HT-29 (cell line): ENCODE data around the gene PRTN3. TPM values are rescaled to one million over a fixed set of nuclear protein-coding genes. Genes with fewer than 3 reads are reported as not detected.
A peak's percentile ranks its signal among the peaks of the same experiment; 100 is the strongest.
"Not testable (repeated sequence)": the region's sequence is repeated elsewhere in the genome, so short reads cannot be mapped to it uniquely, and the experiment has no call there.

Source experiments
- DNase-seq: peaks from one replicate; pipeline ENCODE4 v3.0.0-alpha.2; 2015; ENCODE audit warnings: low spot score
- total RNA-seq: library from RNA; depleted of rRNA; stranded (reverse); fragments of >200 nt; shearing (Covaris generic); gene quantifications from 2 replicates; pipeline ENCODE4 v1.2.3, GENCODE V29; 2014

The PRTN3 gene
- total RNA-seq, 1 experiment from 2014 or later, result not detected

DNA sequence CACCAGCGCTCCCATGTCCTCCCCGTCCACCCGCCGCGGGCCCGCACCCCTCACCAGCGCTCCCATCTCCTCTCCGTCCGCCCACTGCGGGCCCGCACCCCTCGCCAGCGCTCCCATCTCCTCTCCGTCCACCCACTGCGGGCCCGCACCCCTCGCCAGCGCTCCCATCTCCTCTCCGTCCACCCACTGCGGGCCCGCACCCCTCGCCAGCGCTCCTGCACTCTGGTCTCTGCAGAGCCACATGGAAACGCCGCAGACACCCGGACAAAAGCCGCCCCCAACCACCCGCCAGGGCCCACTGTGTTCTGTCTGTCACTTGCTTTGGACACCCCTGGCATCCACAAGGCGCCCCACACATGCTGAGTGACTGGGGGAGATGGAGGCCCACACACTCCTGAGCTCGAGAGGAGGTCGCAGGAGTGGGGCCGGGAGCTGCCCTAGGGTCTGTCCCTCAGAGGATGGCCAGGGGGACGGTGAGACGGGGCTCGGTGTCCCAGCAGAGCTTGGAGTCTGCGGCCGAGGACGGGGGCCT, 26.0 kb downstream of the PRTN3 start:
- no peak for DNase-seq

- no peak for DNase-seq
These were observed 26.5 kb downstream of the PRTN3 start for GRCh38 chr19:867301-867793.

- no peak for DNase-seq
These were observed 27.2 kb downstream of the PRTN3 start for GRCh38 chr19:867855-868457.

DNA sequence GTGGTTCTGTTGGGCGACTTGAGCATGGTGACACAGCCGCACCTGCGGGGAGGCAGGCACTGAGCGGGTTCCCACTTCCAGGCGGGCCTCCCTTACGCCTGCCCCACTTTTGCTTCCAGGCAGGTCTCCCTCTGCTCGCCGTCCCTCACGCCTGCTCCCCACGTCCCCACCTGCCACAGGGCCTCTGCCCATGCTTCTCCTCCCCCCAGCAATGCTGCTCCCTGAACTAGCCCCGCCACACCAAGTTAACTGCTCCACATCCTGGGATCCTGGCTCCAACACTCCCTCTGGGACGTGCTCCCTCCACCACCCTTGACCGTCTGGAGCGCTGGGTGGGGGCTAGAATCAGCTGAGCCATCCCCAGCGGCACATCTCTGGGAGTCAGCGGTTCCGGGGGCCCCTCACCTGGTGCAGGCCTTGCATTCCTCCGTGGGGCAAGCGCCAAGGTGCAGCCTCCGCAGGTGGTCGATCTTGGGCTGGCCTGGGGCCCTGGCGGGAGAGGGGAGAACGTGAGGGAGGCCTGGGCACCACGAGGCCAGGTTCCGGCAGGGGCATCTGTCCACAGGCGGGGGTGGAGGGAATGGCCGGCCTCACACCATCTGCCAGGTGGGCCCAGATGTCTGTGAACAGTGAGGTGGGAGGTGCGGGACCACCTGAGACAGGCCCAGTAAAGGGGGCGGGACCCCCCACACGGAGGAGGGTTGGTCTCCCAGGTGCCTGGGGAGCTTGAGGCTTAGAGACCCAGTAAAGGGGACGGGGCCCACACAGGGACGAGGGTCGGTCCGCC, 27.9 kb downstream of the PRTN3 start:
- DNase-seq, result no peak

GRCh38 chr19:869245-870177, 28.7 kb downstream of the PRTN3 start:
- DNase-seq, result peak; percentile 41

DNA sequence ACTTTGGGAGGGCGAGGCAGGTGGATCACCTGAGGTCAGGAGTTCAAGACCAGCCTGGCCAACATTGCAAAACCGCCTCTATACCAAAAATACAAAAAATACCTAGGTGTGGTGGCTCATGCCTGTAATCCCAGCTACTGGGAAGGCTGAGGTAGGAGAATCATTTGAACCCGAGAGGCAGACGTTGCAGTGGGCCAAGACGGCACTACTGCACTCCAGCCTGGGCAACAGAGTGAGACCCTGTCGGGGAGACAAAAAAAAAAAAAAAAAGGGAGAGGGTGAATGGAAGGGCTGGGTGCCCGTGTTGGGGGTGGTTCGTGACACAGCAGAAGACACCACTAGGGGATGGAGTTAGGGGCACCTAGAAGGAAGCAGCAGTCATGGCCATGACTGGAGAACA, 29.5 kb downstream of the PRTN3 start:
- no peak for DNase-seq

DNA sequence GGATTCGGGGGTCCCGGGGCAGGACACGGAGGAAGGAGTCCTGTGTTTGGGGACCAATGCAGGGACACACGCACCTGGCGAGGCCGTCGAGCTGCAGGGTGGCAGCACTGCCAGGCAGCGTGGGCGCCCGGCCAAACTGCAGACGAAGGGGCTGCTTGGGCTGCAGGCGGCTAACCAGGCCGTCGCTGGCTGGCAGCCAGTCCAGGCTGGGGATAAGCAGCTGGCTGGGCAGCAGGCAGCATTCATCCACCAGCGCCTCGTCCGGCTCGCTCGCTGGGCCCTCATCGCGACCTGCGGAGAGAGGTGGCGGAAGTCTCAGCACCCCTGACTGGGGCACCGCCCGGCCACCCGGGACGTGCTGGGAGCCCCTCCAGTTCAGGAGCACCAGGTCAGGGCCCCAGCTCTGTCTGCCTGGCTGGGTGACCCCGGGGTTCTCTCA, 30.2 kb downstream of the PRTN3 start:
- no peak for DNase-seq

DNA sequence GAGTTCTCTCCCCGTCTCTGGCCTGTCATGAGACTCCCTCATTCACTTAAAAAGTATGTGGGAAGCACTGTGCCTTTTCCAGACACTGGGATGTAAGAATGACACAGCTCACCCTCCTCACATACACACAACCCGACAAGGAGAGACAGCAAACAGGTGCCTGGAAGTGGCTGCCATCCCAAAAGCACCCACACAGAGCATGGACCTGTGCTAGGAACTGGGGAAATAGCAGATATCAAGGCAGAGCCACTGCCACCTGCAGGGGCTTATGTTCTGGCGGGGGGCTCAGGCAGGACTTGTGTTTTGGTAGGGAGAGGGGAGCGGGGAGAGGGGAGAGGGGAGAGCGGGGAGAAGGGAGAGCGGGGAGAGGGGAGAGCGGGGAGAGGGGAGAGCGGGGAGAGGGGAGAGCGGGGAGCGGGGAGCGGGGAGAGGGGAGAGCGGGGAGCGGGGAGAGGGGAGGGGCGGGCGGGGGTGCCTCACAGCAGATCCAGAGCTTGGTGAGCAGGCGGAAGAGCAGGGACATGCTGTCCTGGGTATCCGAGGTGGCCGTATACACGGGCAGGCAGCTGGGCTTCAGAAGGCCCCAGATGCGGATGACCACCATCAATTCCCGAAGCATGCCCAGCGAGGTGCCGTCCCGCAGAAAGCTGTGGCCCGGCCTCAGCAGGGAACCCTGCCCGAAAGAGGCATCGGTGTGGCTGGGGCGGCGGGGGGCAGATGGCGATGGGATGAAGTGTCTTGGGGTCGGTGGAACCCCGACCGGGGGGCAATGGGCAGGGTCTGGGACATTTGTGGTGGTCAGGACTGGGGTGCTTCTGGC, 30.9 kb downstream of the PRTN3 start:
- no peak for DNase-seq

DNA sequence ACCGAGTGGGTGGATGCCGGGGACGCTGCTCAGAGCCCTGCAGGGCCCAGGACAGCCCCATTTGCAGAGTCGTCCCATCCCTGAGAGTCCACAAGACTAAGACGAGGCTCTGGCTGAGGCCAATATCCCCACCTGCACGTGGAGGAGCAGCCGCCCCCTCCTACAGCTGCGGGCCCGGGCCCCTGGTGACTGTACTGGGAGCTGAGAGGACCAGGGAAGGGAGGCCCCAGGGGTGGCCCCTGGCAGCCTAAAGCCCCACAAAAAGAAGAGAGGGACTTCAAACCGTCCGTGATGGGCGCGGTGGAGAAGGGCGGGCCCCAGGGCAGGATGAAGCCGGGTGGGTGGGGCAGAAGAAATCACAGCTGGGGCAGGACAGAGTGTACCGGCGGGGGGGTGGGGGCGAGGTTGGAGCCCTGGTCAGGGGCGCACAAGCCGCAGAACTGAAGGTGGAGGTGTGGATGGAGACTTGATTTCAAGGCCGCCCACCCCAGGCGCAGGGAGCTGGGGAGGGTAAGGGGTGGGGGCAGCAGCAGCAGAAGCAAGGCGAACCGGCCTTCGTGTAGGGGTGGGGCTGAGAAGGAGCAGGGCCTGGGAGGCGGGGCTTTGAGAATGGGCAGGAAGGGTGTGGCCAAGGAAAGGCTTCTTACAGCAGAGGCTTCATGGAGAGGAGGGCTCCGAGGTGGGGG, 31.6 kb downstream of the PRTN3 start:
- DNase-seq, result peak; percentile 83

- DNase-seq, result peak; percentile 52
These were observed 32.3 kb downstream of the PRTN3 start for GRCh38 chr19:873084-873483.

DNA sequence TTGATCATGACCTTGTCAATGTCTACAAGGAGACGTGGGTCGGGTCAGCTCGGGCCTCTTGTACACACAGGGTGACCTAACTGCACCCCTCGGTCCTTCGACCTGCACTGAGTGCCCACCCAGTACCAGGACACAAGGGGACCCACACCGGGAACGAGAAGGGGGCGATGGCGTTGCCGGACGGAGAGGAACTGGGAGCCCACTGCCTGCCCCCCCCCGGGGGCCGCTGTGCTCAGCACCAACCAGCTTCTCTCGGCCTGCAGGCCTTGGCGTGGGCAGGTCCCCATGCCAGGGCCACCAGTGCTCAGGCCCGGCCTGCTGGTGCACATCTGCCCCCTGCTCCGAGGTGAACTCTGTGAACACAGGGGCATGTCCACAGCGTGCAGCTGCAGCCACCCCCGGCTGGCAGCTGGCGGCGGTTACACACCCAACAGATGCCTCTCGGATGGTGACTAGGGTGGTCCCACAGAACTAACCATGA, 32.8 kb downstream of the PRTN3 start:
- no peak for DNase-seq

DNA sequence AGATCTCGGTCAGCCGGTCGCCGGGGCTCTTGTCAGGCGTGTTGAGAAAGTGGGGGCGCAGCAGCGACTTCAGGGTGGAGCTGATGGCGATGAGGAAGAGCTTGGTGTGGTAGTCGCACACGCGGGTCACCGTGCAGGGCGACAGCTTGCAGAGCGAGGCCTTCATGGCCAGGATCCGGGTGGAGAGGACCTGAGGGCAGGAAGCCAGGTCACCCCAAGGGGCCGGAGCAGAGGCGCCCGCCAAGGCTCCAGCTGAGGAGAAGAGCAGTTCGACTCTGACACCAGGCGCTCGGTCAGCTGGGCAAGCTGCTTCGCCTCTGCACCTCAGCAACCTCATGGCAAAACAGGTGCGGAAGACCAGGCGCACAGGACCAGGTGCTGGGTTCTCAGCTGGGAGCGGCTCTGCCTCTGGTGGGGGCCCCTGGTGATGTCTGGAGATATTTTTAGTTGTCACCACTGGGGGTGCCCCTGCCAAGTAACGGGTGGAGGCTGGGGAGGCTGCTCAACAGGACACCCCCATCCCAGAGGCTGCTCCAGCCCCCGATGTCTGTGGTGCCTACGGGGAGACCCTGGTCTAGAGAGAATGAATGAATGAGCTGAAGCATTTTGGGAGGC, 34.6 kb downstream of the PRTN3 start:
- DNase-seq, result no peak

DNA sequence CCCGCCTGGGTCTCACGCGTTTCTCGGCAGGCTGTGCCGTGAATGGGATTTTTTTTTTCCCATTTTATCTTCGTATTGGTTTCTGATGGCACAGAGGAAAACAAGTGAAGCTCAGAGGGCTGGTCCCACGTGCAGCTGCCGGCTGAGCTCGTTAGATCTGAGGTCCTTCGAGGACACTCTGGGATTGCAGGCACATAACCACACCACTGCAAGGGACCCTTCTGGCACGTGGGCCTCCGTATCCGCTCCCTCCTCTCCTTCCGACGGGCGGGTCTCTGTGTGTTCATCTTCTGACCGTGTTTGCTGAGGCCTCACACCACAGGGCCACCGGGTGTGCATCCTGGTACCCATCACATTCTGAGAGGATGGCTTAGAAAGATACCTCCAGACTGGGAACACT, 35.3 kb downstream of the PRTN3 start:
- DNase-seq, result no peak

DNA sequence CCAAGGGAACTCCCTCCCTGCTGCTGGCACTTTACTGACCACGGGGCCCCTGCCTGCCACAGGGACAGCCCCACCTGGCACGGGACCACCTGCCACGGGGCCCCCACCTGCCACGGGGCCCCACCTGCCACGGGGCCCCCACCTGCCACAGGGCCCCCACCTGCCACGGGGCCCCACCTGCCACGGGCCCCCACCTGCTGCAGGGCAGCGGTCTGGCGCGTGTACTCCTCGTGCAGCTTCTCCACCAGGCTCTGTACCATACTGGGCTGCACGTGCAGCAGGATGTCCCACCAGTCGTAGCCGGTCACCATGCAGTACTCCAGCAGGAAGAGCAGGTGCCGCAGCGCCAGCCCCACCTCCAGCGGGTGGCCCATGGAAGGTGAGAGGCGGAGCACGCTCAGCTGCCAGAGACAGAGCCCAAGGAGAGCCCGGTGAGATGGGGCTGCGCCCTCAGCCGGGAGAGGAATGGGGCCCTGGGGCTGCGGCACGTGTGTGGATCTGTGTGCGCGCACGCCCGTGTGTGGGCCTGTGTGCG, 36.0 kb downstream of the PRTN3 start:
- no peak for DNase-seq

DNA sequence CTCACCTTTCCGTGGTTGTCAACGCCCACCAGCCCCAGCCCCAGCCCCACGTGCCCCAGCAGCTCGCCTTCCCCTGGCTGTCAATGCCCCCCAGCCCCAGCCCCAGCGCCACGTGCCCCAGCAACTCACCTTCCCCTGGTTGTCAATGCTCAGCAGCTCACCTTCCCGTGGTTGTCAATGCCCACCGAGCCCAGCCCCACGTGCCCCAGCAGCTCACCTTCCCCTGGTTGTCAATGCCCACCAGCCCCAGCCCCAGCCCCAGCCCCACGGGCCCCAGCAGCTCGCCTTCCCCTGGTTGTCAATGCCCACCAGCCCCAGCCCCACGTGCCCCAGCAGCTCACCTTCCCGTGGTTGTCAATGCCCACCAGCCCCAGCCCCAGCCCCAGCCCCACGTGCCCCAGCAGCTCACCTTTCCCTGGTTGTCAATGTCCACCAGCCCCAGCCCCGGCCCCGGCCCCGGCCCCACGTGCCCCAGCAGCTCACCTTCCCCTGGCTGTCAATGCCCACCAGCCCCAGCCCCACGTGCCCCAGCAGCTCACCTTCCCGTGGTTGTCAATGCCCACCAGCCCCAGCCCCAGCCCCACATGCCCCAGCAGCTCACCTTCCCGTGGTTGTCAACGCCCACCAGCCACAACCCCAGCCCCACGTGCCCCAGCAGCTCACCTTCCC, 37.3 kb downstream of the PRTN3 start:
- DNase-seq, result not testable (repeated sequence)

DNA sequence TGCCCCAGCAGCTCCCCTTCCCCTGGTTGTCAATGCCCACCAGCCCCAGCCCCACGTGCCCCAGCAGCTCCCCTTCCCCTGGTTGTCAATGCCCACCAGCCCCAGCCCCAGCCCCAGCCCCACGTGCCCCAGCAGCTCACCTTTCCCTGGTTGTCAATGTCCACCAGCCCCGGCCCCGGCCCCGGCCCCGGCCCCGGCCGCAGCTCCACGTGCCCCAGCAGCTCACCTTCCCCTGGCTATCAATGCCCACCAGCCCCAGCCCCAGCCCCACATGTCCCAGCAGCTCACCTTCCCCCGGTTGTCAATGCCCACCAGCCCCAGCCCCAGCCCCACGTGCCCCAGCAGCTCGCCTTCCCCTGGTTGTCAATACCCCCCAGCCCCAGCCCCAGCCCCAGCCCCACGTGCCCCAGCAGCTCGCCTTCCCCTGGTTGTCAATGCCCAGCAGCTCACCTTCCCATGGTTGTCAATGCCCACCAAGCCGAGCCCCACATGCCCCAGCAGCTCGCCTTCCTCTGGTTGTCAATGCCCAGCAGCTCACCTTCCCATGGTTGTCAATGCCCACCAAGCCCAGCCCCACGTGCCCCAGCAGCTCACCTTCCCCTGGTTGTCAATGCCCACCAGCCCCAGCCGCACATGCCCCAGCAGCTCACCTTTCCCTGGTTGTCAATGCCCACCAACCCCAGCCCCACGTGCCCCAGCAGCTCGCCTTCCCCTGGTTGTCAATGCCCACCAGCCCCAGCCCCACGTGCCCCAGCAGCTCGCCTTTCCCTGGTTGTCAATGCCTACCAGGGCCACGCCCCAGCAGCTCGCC, 38.2 kb downstream of the PRTN3 start:
- not testable (repeated sequence) for DNase-seq

DNA sequence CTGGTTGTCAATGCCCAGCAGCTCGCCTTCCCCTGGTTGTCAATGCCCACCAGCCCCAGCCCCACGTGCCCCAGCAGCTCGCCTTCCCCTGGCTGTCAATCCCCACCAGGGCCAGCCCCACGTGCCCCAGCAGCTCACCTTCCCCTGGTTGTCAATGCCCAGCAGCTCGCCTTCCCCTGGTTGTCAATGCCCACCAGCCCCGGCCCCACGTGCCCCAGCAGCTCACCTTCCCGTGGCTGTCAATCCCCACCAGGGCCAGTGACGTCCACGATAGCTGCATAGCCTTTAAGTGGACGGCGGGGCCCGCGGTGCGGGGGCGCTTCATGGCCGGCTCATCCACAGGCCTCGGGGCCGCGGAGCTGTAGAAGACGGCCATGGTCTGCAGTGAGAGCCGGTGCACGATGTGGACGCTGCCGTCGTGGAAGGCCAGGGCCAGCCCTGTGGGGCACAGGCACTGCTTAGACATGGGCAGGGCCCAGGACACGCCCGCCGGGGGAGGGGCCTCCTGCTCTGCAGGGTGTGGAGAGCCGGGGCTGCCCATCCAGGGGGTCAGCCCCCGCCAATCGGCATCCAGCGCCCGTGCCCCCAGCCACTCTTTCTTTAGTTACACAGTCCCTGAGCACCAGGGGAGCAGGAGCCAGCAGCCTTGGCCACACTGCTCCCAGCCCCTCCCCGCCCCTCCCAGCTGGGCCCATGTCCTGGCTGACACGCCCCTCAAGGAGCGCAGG, 39.1 kb downstream of the PRTN3 start:
- no peak for DNase-seq
